ENCODE data around the gene ASCL5.

ASCL5 gene, protein sequence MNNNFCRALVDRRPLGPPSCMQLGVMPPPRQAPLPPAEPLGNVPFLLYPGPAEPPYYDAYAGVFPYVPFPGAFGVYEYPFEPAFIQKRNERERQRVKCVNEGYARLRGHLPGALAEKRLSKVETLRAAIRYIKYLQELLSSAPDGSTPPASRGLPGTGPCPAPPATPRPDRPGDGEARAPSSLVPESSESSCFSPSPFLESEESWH

DNA sequence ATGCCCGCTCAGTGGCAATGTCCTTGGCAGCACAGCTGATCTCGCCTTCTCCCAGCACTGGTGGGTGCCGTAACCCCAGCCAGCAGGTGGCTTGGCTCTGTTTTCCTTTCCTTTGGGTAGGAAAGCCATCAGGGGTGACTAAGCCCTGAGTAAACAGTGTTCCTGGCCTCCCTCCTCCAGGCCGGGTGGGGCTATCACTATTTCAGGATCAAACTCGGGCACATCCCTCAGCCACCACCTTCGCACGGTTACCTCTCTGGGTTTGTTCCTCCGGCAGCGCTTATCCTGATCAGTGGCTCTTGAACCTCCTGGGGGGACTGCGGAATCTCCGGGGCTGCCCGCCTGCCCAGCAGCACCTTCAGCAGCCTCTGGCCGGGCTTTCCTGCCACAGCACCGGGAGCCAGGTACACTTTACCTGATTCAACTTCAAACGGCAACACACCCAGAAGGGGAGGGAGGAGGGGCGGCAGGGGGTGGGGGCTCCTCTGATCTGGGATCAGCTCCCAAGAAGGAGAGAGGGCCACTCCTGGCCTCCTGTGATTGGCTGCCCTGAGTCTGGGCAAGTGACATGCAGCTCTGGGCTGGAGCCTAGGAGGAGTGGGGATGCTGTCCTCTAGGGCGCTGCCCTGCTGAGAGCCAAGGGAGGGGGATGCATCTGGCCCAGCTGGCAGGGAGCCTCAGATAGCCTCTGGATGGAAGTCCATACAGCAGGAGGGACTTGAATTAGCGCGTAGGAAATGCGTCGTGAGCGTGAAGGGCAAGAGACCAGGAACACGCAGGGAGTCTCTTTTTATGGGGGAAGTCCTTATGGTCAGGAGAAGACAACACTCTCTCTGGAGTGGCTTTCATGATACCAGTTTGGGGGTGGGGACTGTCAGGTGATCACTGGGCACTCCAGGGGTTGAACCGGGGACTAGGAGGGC, at the start of gene ASCL5:
Gene ASCL5, minus strand, starts transcription at position 353 of the 923 bp plus-strand sequence. CDS start 11,812 bp downstream, outside the sequence.
- POLR2A ChIA-PET: no interaction called here
- no peak for DNase-seq (ENCODE audit: extremely low spot score)
- CTCF ChIA-PET: interaction anchor here (1.0 to 3.1 kb wide), 3 partner anchors 8 to 155 kb away, joined by 3 to 15 read pairs (median 3); no protein-coding TSS in a partner anchor
- TF ChIP-seq, protein P1, sequence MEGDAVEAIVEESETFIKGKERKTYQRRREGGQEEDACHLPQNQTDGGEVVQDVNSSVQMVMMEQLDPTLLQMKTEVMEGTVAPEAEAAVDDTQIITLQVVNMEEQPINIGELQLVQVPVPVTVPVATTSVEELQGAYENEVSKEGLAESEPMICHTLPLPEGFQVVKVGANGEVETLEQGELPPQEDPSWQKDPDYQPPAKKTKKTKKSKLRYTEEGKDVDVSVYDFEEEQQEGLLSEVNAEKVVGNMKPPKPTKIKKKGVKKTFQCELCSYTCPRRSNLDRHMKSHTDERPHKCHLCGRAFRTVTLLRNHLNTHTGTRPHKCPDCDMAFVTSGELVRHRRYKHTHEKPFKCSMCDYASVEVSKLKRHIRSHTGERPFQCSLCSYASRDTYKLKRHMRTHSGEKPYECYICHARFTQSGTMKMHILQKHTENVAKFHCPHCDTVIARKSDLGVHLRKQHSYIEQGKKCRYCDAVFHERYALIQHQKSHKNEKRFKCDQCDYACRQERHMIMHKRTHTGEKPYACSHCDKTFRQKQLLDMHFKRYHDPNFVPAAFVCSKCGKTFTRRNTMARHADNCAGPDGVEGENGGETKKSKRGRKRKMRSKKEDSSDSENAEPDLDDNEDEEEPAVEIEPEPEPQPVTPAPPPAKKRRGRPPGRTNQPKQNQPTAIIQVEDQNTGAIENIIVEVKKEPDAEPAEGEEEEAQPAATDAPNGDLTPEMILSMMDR (IDR thresholded peaks at IDR 0.05; ENCODE audit: control extremely low read depth, extremely low read depth, low read depth, missing control alignments): no peak

DNA sequence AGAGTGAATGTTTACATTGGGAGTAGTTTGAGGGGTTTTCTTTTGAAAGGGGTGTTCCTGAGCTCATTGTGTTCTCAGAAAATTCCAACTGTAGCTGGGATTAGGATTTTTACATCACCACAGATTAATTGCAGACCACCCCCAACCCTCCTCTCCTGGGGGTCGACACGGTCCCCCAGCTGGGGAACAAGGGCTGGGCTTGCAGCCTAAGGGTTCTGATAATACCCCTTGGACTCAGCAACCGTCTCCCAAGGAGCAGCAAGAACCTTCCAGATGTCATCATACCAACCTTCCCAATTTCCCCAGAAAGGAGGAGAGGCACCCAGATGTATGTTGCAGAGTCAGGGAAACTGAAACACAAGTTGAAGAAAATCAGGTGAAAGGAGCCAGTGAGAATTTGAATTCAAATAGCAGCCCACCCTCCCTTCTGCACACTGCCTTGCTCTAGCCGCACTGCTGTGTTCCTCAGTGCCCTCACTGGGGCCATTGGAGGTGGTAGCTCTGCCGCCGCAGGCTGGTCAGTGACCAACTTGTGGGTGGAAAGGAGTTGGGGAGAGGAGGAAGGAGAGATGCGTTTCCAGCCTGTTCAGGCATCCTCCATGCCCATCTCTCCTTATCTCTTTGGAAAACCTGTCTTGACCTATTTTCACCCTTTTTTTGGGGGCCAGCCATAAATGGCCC, 49.0 kb upstream of the ASCL5 start:
- POLR2A ChIA-PET: no interaction called here
- TF ChIP-seq, protein P1 (IDR thresholded peaks at IDR 0.05; ENCODE audit: control extremely low read depth, extremely low read depth, low read depth, missing control alignments): no peak
- DNase-seq (ENCODE audit: extremely low spot score): no peak
- CTCF ChIA-PET: interaction anchor here (0.7 to 1.6 kb wide), 4 partner anchors 9 to 46 kb away, joined by 3 to 5 read pairs (median 4); partner anchors contain the start of gene TMEM9

DNA sequence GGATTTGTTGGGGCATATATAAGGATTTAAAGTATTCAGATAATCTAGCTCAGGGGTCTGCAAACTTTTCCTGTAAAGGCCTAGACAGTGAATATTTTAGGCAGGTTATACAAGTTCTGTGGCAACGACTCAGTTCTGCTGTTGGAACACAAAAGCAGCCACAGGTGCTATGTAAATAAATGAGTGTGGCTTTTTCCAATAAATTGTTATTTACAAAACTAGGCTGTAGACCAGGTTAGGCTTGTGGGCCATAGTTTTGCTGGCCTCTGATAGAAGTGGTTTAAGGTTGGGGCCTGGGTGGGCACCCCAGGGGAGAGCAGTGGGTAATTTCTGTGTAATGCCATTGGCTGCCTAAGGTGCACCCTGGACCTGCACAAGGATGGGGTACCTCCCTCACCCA, 46.8 kb upstream of the ASCL5 start:
- no peak for DNase-seq (ENCODE audit: extremely low spot score)
- ChIA-PET POLR2A (no interaction called here), CTCF (no interaction called here)
- TF ChIP-seq, protein P1 (IDR thresholded peaks at IDR 0.05; ENCODE audit: control extremely low read depth, extremely low read depth, low read depth, missing control alignments): no peak

DNA sequence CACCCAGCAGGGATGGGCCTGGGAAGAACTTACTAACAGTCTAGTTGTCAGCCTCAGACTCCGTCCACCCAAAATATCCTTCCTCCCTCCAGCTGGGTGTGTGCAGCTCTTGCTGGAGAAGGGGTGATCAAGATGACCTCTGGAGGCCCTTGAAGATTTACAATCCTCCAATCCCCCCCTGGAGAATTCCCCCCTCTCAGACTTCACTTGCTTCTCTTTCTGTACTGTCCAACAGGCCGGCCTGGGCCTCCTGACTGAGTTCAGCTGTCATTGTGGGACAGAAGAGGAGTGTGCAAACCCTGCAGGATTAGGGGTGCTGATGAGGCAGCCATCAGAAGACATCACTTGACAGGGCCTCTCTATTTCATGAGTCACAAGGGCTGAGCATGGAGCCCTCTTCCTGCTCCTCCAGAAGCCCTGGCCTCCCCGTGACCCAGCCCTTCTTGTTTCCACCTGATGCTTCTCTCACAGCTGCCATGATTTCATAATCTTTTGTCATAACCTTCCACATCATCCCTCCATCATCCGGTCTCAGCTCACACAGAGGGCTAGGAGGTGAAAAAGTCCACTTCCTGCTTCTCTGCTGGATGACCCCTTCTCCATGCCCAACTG, 46.1 kb upstream of the ASCL5 start:
- DNase-seq (ENCODE audit: extremely low spot score): no peak

DNA sequence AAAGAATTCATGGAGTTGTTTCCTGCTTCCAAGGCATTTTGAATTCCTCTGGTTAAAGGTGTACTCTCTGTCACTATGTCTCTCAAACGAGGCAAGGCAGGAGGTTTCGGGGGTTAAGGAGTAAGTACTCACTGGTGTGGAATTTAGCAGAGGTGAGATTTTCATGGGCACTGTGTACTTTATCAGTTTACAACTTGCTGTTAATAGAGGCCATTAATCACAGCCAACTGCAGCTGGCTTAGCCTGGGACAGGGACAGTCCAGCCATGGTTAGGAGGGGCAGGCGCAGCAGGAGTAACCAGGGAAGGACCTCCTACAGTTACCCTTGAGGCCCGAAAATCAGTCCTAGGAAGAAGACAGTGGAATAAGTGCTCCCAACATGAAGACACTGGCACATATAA, 45.3 kb upstream of the ASCL5 start:
- no peak for DNase-seq (ENCODE audit: extremely low spot score)
- TF ChIP-seq, protein P1 (IDR thresholded peaks at IDR 0.05; ENCODE audit: control extremely low read depth, extremely low read depth, low read depth, missing control alignments): no peak
- CTCF ChIA-PET: interaction anchor here (4.6 kb wide), 1 partner anchor 15 kb away, joined by 31 read pairs; no protein-coding TSS in a partner anchor
- POLR2A ChIA-PET: no interaction called here

More for the DNA sequence above, 46.1 kb upstream of the ASCL5 start:
- POLR2A ChIA-PET: no interaction called here
- TF ChIP-seq, protein P1 (IDR thresholded peaks at IDR 0.05; ENCODE audit: control extremely low read depth, extremely low read depth, low read depth, missing control alignments): no peak
- CTCF ChIA-PET: interaction anchor here (4.6 kb wide), 1 partner anchor 15 kb away, joined by 31 read pairs; no protein-coding TSS in a partner anchor
